Neural progenitor cell (in vitro differentiated cells): ENCODE measurements around the gene PRSS50. TPM values are rescaled to one million over a fixed set of nuclear protein-coding genes. Genes with fewer than 3 reads are reported as not detected.
"Not testable (repeated sequence)": the region's sequence is repeated elsewhere in the genome, so short reads cannot be mapped to it uniquely, and the experiment has no call there.

Experiments
- DNase-seq: peaks from one replicate; pipeline ENCODE4 v3.0.0-alpha.2; 2016; ENCODE audit warnings: low spot score
- H2AFZ ChIP-seq: fragments of 200-600 bp; sonication (generic); replicated peaks from 2 replicates; pipeline ENCODE4 v1.6.1; 2016; ENCODE audit warnings: antibody characterized with exemption
- H3F3A ChIP-seq: fragments of 200-600 bp; sonication (generic); 2 replicates; pipeline ENCODE4 v1.6.1; 2016; ENCODE audit warnings: antibody characterized with exemption, low read depth
- H3K27ac ChIP-seq: fragments of 200-600 bp; sonication (generic); 2 replicates; pipeline ENCODE4 v1.5.1; 2016; ENCODE audit warnings: mild to moderate bottlenecking
- H3K27me3 ChIP-seq: fragments of 200-600 bp; sonication (generic); 2 replicates; pipeline ENCODE4 v1.6.1; 2016; ENCODE audit warnings: mild to moderate bottlenecking, moderate library complexity
- H3K36me3 ChIP-seq: fragments of 200-600 bp; sonication (generic); 2 replicates; pipeline ENCODE4 v1.5.1; 2016
- H3K4me1 ChIP-seq: fragments of 200-600 bp; sonication (generic); 2 replicates; pipeline ENCODE4 v1.6.1; 2016; ENCODE audit warnings: mixed run types
- H3K4me2 ChIP-seq: fragments of 200-600 bp; sonication (generic); 2 replicates; pipeline ENCODE4 v1.6.1; 2016
- H3K4me3 ChIP-seq: fragments of 200-600 bp; sonication (generic); 2 replicates; pipeline ENCODE4 v1.5.1; 2016
- H3K79me2 ChIP-seq: fragments of 200-600 bp; sonication (generic); 2 replicates; pipeline ENCODE4 v1.6.1; 2016; ENCODE audit warnings: low read depth
- H3K9ac ChIP-seq: fragments of 200-600 bp; sonication (generic); 2 replicates; pipeline ENCODE4 v1.6.1; 2016
- H3K9me3 ChIP-seq: fragments of 200-600 bp; sonication (generic); 2 replicates; pipeline ENCODE4 v1.5.1; 2016; ENCODE audit warnings: low read depth
- H4K20me1 ChIP-seq: fragments of 200-600 bp; sonication (generic); 2 replicates; pipeline ENCODE4 v1.6.1; 2016; ENCODE audit warnings: low read depth
- H3K27ac Mint-ChIP-seq: 3 replicates; pipeline ENCODE4 v1.8.0; 2021; ENCODE audit warnings: mixed read lengths
- H3K27me3 Mint-ChIP-seq: 2 replicates; pipeline ENCODE4 v1.8.0; 2022; ENCODE audit warnings: low read depth, mild to moderate bottlenecking, inconsistent platforms, moderate library complexity, mixed read lengths; ENCODE audit not compliant: insufficient read depth
- H3K36me3 Mint-ChIP-seq: 3 replicates; pipeline ENCODE4 v1.8.0; 2021; ENCODE audit warnings: mixed read lengths
- H3K4me1 Mint-ChIP-seq: 3 replicates; pipeline ENCODE4 v1.8.0; 2021; ENCODE audit warnings: mixed read lengths
- H3K4me3 Mint-ChIP-seq: 3 replicates; pipeline ENCODE4 v1.8.0; 2021; ENCODE audit warnings: mild to moderate bottlenecking, moderate library complexity, mixed read lengths
- H3K9me3 Mint-ChIP-seq: 3 replicates; pipeline ENCODE4 v1.8.0; 2020; ENCODE audit warnings: mixed read lengths
- EZH2 ChIP-seq: fragments of 200-600 bp; sonication (generic); IDR thresholded peaks from 2 replicates; pipeline ENCODE4 v1.6.1; 2017; ENCODE audit warnings: antibody characterized with exemption, mild to moderate bottlenecking, moderate library complexity
- EZH2phosphoT487 ChIP-seq: fragments of 200-600 bp; sonication (generic); IDR thresholded peaks from 2 replicates; pipeline ENCODE4 v1.6.1; 2017; ENCODE audit warnings: antibody characterized with exemption
- total RNA-seq: library from RNA; depleted of rRNA; stranded (reverse); fragments of >200 nt; gene quantifications from 2 replicates; pipeline ENCODE4 v1.2.3, GENCODE V29; 2015; ENCODE audit warnings: low replicate concordance
- TF ChIP-seq, protein P1 (sequence below): fragments of 200-600 bp; sonication (generic); IDR thresholded peaks from 2 replicates; pipeline ENCODE4 v1.5.1; 2017; ENCODE audit warnings: antibody characterized with exemption, mild to moderate bottlenecking

The PRSS50 gene
- total RNA-seq, 1 donor from 2014 or later: 0.28 TPM

DNA sequence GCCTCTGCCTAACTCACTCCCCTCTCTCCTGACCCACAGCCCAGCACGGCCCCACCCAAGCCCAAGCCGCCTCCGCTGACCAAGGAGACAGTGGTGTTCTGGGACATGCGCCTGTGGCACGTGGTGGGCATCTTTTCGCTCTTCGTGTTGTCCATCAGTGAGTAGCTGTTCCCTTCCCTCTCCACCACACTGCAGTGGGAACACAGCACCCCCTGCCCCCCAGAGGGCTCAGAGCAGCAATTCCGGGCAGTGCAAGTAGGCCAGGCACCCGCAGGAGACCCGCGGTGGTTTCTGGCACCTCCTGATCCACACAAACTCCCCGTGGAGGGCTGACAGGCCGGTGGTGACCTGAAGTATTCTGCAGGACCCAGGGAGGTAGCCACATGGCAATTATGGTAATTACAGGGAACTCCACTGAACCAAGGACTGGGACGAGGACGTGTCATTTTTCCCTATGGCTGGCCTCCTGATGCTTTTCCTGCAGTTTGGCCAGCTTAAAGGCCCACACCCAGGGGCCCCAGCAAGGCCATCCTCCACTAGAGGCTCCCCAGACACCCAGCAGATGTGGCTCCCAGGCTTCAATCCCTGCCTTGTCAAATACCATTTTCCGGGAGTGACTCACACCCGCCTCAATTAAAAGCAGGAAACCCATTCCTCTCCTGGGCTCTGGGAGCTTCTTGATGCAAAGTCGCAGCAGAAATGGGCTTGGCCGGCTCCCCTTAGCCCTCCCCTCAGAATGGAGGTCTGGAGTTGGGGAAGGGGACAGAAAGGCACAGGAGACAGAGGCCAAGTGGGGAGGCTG lies 11.7 kb downstream of the PRSS50 start:
- TF ChIP-seq EZH2: no peak
- TF ChIP-seq, protein P1, sequence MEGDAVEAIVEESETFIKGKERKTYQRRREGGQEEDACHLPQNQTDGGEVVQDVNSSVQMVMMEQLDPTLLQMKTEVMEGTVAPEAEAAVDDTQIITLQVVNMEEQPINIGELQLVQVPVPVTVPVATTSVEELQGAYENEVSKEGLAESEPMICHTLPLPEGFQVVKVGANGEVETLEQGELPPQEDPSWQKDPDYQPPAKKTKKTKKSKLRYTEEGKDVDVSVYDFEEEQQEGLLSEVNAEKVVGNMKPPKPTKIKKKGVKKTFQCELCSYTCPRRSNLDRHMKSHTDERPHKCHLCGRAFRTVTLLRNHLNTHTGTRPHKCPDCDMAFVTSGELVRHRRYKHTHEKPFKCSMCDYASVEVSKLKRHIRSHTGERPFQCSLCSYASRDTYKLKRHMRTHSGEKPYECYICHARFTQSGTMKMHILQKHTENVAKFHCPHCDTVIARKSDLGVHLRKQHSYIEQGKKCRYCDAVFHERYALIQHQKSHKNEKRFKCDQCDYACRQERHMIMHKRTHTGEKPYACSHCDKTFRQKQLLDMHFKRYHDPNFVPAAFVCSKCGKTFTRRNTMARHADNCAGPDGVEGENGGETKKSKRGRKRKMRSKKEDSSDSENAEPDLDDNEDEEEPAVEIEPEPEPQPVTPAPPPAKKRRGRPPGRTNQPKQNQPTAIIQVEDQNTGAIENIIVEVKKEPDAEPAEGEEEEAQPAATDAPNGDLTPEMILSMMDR: no peak
- TF ChIP-seq EZH2phosphoT487: no peak
- no peak overlapping the region for H3K27ac Mint-ChIP-seq
- H3K27me3 Mint-ChIP-seq: peaks cover 10% of the 10 kb centered on the region
- H2AFZ ChIP-seq: no peak overlapping the region
- H3K36me3 Mint-ChIP-seq: no peaks in the 10 kb centered on the region
- H3K4me1 Mint-ChIP-seq: peaks cover 16% of the 10 kb centered on the region
- peaks cover 2% of the 10 kb centered on the region for H3K4me1 ChIP-seq
- H3K9ac ChIP-seq: no peak overlapping the region
- no peaks in the 10 kb centered on the region for H3K79me2 ChIP-seq
- H3K4me3 ChIP-seq: no peak overlapping the region
- no peak for DNase-seq
- no peaks in the 10 kb centered on the region for H3K9me3 ChIP-seq
- peaks cover 31% of the 10 kb centered on the region for H3K27me3 ChIP-seq
- no peak overlapping the region for H3K27ac ChIP-seq
- no peaks in the 10 kb centered on the region for H3K9me3 Mint-ChIP-seq
- H4K20me1 ChIP-seq: peaks cover 3% of the 10 kb centered on the region
- H3K36me3 ChIP-seq: no peaks in the 10 kb centered on the region
- no peak overlapping the region for H3K4me3 Mint-ChIP-seq
- H3F3A ChIP-seq: no peaks in the 10 kb centered on the region
- H3K4me2 ChIP-seq: no peak overlapping the region

DNA sequence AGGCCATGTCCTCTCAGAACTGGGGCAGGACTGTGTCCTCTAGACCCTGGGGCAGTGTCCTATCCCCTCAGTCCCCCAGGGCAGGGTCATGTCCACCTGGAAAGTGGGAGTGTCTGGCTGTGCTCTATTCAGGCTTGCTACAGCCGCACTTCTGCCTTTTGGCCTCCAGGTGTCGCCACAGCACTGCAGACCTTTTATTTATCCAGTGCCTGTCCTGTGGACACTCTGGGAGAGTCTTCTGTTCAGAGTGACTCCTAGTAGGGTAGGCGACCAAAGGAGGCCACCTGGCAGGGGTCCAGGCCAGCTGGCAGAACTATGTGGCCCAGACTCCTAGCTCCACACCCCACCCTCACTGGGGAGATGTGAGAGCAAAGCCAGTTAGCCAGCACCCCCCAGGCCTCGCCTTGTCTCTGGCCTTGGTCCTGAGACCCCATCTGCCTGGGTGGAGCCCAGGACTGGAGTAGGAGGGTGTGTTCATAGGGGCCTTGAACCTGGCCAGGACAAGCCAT lies 12.6 kb downstream of the PRSS50 start:
- H3K79me2 ChIP-seq: no peaks in the 10 kb centered on the region
- peaks cover 23% of the 10 kb centered on the region for H3K4me1 Mint-ChIP-seq
- peak; percentile 81 for DNase-seq
- H3K9me3 Mint-ChIP-seq: no peaks in the 10 kb centered on the region
- H3K9me3 ChIP-seq: no peaks in the 10 kb centered on the region
- no peak overlapping the region for H3K4me2 ChIP-seq
- H4K20me1 ChIP-seq: peaks cover 3% of the 10 kb centered on the region
- no peak overlapping the region for H3K4me3 ChIP-seq
- peaks cover 40% of the 10 kb centered on the region for H3K27me3 ChIP-seq
- H3K27ac Mint-ChIP-seq: no peak overlapping the region
- no peak overlapping the region for H3K27ac ChIP-seq
- H3K4me1 ChIP-seq: peaks cover 4% of the 10 kb centered on the region
- peaks cover 9% of the 10 kb centered on the region for H3K27me3 Mint-ChIP-seq
- TF ChIP-seq, protein P1: peak; percentile 96
- TF ChIP-seq EZH2phosphoT487 (no peak), EZH2 (no peak)
- H2AFZ ChIP-seq: no peak overlapping the region
- no peak overlapping the region for H3K4me3 Mint-ChIP-seq
- H3K36me3 Mint-ChIP-seq: no peaks in the 10 kb centered on the region
- H3K9ac ChIP-seq: no peak overlapping the region
- H3F3A ChIP-seq: no peaks in the 10 kb centered on the region
- H3K36me3 ChIP-seq: no peaks in the 10 kb centered on the region

DNA sequence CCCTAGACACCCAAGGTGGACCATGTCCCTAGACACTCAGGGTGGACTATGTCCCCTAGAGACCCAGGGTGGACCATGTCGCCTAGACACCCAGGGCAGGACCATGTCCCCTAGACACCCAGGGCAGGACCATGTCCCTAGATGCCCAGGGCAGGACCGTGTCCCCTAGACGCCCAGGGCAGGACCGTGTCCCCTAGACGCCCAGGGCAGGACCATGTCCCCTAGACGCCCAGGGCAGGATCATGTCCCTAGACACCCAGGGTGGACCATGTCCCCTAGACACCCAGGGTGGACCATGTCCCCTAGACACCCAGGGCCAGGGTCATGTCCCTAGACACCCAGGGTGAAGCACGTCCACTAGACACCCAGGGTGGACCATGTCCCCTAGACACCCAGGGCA lies 13.3 kb downstream of the PRSS50 start:
- H3K27ac Mint-ChIP-seq, H3K4me3 Mint-ChIP-seq, H3K4me1 ChIP-seq, H3K36me3 ChIP-seq, H3K9me3 Mint-ChIP-seq, H3K9ac ChIP-seq, H3K36me3 Mint-ChIP-seq, H3K4me2 ChIP-seq, H3K79me2 ChIP-seq, H4K20me1 ChIP-seq, H3K9me3 ChIP-seq, DNase-seq, H3F3A ChIP-seq, H3K4me3 ChIP-seq, H2AFZ ChIP-seq, H3K27ac ChIP-seq: not testable (repeated sequence)
- Mint-ChIP-seq H3K4me1 (peaks cover 30% of the 10 kb centered on the region), H3K27me3 (peaks cover 12% of the 10 kb centered on the region)
- H3K27me3 ChIP-seq: peaks cover 45% of the 10 kb centered on the region

DNA sequence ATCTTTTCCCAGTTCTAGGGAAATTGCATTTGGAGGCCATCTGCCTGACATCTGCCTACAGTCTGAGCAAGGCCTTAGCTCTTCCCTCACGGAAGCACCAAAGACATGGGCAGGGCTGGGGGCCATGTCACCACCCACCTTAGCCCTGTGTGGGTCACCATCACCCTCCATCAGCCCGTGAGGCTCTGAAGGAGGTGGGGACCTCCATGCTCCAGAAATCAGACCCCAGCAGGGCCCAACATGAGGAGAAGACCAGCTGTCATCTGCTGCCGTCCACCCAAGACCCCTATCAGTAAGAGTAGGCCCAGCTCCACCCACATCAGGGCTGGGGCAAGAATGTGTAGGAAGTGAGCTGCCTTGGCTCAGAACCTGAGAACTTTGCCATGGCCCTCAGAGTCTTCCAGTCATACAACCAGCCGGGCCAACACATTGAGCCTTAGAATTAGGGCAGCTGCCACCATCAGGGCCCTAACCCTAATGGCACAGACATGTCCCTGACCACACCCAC lies 14.6 kb downstream of the PRSS50 start:
- Mint-ChIP-seq H3K4me1 (peaks cover 31% of the 10 kb centered on the region), H3K9me3 (no peaks in the 10 kb centered on the region), H3K27me3 (peaks cover 12% of the 10 kb centered on the region), H3K36me3 (no peaks in the 10 kb centered on the region), H3K27ac (no peak overlapping the region), H3K4me3 (no peak overlapping the region)
- DNase-seq: no peak
- no peak overlapping the region for H3K4me2 ChIP-seq
- H3K4me3 ChIP-seq: no peak overlapping the region
- no peak overlapping the region for H3K9ac ChIP-seq
- H3F3A ChIP-seq: no peaks in the 10 kb centered on the region
- no peak overlapping the region for H2AFZ ChIP-seq
- no peak for TF ChIP-seq EZH2
- TF ChIP-seq, protein P1: no peak
- no peak for TF ChIP-seq EZH2phosphoT487
- peaks cover 4% of the 10 kb centered on the region for H3K4me1 ChIP-seq
- H3K36me3 ChIP-seq: no peaks in the 10 kb centered on the region
- no peaks in the 10 kb centered on the region for H3K79me2 ChIP-seq
- H3K27ac ChIP-seq: no peak overlapping the region
- H4K20me1 ChIP-seq: peaks cover 3% of the 10 kb centered on the region
- no peaks in the 10 kb centered on the region for H3K9me3 ChIP-seq
- peaks cover 45% of the 10 kb centered on the region for H3K27me3 ChIP-seq
